ENCODE data around the gene HS2ST1. TPM values are rescaled to one million over a fixed set of nuclear protein-coding genes. Genes with fewer than 3 reads are reported as not detected.

HS2ST1 gene
- total RNA-seq, 2 donors from 2014 or later, result 7.7 TPM

DNA sequence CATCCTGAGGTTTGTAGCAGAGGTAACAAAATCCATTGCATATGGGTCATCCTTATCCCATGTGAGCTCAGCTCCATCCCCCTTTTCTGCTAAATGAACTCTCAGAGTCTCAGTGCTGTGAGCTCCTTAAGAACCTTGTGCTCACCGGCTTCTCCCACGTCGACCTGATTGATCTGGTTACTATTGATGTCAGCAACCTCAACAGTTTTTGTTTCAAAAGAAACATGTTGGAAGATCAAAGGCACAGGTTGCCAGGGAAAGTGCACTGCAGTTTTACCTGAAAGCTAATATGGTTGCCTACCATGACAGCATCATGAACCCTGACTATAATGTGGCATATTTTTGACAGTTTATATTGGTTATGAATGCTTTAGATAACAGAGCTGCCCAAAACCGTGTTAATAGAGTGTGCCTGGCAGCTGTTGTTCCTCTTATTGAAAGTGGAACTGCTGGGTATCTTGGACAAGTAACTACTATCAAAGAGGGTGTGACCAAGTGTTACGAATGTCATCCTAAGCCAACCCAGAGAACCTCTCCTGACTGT, 131.4 kb downstream of the HS2ST1 start:
- Histone ChIP-seq H3K9me3 (peaks cover 0 to 7% of the 10 kb centered on the region in 2 donors), H3K27ac (no peak overlapping the region), H3K4me3 (no peak overlapping the region), H3K4me1 (no peaks in the 10 kb centered on the region), H3K36me3 (no peaks in the 10 kb centered on the region), H3K27me3 (no peaks in the 10 kb centered on the region)
- no peak for DNase-seq (ENCODE audit: low spot score)
- TF ChIP-seq, protein P1, sequence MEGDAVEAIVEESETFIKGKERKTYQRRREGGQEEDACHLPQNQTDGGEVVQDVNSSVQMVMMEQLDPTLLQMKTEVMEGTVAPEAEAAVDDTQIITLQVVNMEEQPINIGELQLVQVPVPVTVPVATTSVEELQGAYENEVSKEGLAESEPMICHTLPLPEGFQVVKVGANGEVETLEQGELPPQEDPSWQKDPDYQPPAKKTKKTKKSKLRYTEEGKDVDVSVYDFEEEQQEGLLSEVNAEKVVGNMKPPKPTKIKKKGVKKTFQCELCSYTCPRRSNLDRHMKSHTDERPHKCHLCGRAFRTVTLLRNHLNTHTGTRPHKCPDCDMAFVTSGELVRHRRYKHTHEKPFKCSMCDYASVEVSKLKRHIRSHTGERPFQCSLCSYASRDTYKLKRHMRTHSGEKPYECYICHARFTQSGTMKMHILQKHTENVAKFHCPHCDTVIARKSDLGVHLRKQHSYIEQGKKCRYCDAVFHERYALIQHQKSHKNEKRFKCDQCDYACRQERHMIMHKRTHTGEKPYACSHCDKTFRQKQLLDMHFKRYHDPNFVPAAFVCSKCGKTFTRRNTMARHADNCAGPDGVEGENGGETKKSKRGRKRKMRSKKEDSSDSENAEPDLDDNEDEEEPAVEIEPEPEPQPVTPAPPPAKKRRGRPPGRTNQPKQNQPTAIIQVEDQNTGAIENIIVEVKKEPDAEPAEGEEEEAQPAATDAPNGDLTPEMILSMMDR (IDR thresholded peaks at IDR 0.05), result no peak

DNA sequence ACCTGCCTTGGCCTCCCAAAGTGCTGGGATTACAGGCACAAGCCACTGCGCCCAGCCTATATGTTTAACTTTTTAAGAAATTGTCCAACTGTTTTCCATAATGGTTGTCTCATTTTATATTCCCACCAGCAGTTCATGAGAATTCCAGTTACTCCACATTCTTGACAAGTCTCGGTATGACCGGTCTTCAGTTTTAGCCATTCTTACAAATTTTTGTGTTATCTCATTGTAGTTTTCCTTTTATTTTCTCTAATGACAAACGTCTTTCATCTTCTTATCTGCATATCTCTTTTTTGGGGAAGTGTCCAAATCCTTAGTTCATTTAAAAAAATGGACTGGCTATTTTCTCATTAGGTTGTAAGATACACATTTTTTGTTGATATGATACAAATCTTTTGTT, 132.5 kb downstream of the HS2ST1 start:
- Histone ChIP-seq H3K4me1 (no peaks in the 10 kb centered on the region), H3K4me3 (no peak overlapping the region), H3K27me3 (no peaks in the 10 kb centered on the region), H3K27ac (no peak overlapping the region), H3K9me3 (peaks cover 0 to 7% of the 10 kb centered on the region in 2 donors), H3K36me3 (no peaks in the 10 kb centered on the region)
- DNase-seq (ENCODE audit: low spot score), result no peak
- TF ChIP-seq, protein P1 (IDR thresholded peaks at IDR 0.05), result no peak

DNA sequence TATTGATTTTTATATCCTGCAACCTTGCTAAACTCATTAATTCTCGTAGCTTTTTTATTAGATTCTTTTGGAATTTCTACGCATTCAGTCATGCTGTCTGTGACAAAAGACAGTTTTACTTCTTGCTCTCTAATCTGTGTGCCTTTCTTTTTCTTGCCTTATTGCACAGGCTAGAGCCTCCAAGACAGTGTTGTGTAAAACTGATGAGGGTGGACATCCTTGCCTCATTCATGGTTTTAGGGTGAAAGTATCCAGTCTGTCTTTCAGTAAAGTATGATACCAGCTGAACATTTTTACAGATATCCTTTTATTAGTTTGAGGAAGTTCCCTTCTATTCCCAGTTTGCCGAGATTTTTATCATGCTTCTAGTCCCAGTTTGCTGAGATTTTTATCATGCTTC, 133.8 kb downstream of the HS2ST1 start:
- no peak overlapping the region for H3K27ac ChIP-seq
- no peaks in the 10 kb centered on the region for H3K27me3 ChIP-seq
- peaks cover 0 to 7% of the 10 kb centered on the region in 2 donors for H3K9me3 ChIP-seq
- TF ChIP-seq, protein P1 (IDR thresholded peaks at IDR 0.05), result no peak
- no peak for DNase-seq (ENCODE audit: low spot score)
- H3K4me3 ChIP-seq, result no peak overlapping the region
- H3K4me1 ChIP-seq, result no peaks in the 10 kb centered on the region
- no peaks in the 10 kb centered on the region for H3K36me3 ChIP-seq

DNA sequence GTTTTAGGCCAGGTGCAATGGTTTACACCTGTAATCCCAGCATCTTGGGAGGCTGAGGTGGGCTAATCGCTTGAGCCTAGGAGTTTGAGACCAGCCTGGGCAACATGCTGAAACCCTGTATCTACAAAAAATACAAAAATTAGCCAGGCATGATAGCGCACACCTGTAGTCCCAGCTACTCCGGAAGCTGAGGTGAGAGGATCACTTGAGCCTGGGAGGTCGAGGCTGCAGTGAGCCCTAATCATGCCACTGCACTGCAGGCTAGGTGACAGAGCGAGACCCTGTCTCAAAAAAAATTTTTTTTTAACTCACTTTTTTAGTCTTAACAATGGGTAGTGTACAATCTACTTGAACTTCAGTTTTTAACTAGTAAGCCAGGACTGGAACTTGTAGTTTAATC, 137.5 kb downstream of the HS2ST1 start:
- Histone ChIP-seq H3K9me3 (peaks cover 0 to 7% of the 10 kb centered on the region in 2 donors), H3K27ac (no peak overlapping the region), H3K27me3 (no peaks in the 10 kb centered on the region), H3K4me1 (no peaks in the 10 kb centered on the region), H3K36me3 (no peaks in the 10 kb centered on the region), H3K4me3 (no peak overlapping the region)
- TF ChIP-seq, protein P1 (IDR thresholded peaks at IDR 0.05), result no peak
- no peak for DNase-seq (ENCODE audit: low spot score)

DNA sequence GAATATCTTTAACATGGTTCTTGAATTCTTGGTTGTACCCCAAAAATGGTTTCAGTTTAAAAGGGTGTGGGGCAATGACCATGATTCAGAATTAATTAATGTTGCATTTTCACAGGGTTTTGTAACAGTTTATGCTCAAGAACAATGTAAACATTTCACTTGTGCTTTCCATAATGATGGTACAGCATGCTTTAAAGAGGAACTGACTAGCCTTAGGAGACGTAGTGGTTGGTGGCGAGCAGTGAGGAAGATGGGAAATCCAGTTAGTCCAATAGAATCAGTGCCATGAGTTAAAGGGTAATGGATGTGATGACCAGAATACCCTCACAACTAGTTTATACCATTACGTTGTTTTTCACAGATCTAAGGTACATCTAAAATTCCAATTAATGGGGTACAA, 138.0 kb downstream of the HS2ST1 start:
- H3K27me3 ChIP-seq, result no peaks in the 10 kb centered on the region
- DNase-seq (ENCODE audit: low spot score), result no peak
- TF ChIP-seq, protein P1 (IDR thresholded peaks at IDR 0.05), result no peak
- H3K4me1 ChIP-seq, result no peaks in the 10 kb centered on the region
- H3K4me3 ChIP-seq, result no peak overlapping the region
- no peaks in the 10 kb centered on the region for H3K36me3 ChIP-seq
- no peak overlapping the region for H3K27ac ChIP-seq
- peaks cover 0 to 7% of the 10 kb centered on the region in 2 donors for H3K9me3 ChIP-seq

DNA sequence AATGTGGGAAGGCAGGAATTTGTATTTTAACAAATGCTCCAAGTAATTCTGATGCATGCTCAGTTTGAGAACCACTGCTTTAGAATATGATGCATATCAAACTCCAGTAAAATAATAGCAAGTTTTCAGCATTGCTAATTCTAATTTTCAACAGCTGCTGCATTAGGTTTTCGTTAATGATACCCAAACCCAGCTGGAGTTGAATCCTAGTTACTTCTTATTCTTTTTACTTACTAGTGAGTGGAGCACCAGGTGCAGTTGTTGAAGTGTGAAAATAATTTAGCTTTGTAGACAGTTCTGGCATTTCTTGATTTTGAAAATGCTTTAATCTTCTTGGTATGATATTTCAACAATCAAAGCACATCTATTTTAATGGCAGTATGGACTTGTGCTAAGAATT, 138.5 kb downstream of the HS2ST1 start:
- Histone ChIP-seq H3K27ac (no peak overlapping the region), H3K4me1 (no peaks in the 10 kb centered on the region), H3K9me3 (peaks cover 0 to 4% of the 10 kb centered on the region in 2 donors), H3K4me3 (no peak overlapping the region), H3K27me3 (no peaks in the 10 kb centered on the region), H3K36me3 (no peaks in the 10 kb centered on the region)
- no peak for DNase-seq (ENCODE audit: low spot score)
- TF ChIP-seq, protein P1 (IDR thresholded peaks at IDR 0.05), result no peak
